Right forelimb (tissue), 1 donor: Measurements from ENCODE around the gene CAPN5.
"Not testable (repeated sequence)": the region's sequence is repeated elsewhere in the genome, so short reads cannot be mapped to it uniquely, and the experiment has no call there.

Source experiments
- DNase-seq: peaks from one replicate; pipeline ENCODE4 v3.0.0-alpha.2; 2018

Gene CAPN5

GRCh38 chr11:77044356-77044755 is 22.4 kb upstream of the CAPN5 start:
- DNase-seq: no peak

DNA sequence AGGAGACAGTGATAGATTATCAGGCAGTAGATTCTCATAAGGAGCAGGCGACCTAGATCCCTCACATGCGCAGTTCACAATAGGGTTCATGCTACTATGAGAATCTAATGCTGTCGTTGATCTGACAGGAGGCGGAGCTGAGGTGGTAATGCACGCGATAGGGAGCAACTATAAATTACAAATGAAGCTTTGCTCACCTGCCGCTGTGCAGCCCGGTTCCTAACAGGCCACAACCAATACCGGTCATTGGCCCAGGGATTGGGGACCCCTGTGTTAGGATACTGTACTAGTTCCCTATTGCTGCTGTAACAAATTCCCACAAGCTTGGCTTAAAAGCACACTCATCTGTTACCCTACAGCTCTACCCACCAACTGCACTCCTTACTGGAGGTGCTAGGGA is 21.9 kb upstream of the CAPN5 start:
- DNase-seq: no peak

- no peak for DNase-seq
These were observed 20.7 kb upstream of the CAPN5 start for GRCh38 chr11:77046060-77046501.

DNA sequence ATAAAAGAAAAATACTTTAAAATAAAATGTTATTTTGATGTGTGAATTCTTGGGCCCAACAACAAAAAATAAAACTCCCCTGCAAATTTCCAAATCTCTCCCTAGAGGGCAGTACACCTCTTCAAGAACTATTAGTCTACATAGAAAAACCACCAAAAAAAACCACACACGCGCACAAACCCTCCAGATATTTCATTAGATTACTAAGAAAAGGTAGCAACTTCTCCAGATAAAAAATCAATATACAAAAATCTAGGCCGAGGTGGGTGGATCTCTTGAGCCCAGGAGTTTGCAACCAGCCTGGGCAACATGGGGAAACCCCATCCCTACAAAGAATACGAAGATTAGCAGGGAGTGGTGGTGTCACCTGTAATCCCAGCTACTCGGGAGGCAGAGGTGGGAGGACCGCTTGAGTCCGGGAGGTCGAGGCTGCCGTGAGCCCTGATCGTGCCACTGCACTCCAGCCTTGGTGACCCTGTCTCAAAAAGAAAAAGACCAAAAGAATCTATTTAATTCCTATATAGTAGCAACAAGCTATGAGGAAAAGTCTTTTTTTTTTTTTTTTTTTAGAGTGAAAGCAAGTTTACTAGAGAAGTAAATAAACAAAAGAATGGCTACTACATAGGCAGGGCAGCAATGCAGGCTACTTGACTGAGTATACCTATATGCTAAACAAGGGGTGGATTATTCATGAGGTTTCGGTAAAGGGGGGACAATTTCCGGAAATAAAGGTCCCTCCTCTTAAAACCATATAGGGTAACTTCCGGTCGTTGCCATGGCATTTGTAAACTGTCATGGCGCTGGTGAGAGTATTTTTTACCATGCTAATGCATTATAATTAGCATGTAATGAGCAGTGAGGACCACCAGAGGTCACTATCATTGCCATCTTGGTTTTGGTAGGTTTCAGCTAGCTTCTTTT is 19.5 kb upstream of the CAPN5 start:
- peak; percentile 72 for DNase-seq

- not testable (repeated sequence) for DNase-seq
These were observed 18.8 kb upstream of the CAPN5 start for GRCh38 chr11:77047928-77048446.

DNA sequence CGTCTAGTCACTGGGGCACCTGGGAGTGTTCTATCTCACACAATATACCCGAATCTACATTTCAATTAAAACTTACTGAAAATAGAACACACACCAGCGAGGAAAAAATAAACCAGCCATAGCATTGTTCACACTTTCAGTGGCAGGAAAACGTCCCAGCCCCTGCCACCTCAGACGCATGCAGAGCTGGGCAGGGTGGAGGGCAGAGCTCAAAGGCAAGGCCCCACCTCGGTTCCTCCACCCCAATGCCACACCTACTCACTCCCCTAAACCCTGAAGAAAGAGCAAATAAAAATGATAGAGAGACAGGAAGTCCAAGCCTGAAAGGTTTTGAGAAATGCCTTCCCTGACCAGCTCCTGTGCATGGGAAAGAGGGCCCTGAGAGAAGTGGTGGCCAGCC is 17.7 kb upstream of the CAPN5 start:
- DNase-seq: no peak

DNA sequence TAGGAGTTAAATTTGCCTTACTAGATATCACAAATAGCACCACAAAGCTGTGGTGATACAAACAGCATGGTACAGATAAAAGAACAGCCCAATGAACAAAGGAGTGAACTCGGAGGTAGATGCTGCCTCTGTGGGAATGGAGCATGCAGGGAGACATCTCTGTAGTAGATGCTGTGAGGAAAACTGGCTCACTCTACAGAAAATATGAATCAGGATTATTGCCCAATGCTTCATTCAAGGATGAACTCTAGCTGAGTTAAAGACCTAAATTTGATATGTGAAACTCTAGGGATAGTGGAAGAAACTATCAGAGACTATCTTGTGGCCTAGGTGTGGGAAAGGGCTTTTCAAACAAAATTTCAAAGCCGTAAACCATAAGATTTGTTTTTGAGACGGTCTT is 15.3 kb upstream of the CAPN5 start:
- no peak for DNase-seq

DNA sequence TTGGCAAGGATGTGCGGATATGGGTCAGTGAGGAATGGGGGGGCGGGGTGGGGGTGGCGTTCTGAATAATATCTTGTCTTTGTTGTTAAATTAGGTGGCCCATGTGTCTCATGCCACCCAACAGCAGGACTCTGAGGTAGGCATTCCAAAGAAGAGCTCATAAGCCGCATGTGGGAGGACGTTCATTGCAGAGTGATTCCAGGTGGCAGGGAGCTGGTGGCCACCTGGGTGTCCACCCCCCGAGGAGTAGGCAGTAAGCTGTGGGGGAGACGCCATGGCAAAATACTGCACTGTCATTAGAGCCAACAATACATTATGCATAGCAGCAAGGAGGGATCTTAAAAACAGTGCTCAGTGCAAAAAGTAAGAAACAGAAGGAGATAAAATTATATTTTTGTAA is 14.3 kb upstream of the CAPN5 start:
- DNase-seq: no peak

DNA sequence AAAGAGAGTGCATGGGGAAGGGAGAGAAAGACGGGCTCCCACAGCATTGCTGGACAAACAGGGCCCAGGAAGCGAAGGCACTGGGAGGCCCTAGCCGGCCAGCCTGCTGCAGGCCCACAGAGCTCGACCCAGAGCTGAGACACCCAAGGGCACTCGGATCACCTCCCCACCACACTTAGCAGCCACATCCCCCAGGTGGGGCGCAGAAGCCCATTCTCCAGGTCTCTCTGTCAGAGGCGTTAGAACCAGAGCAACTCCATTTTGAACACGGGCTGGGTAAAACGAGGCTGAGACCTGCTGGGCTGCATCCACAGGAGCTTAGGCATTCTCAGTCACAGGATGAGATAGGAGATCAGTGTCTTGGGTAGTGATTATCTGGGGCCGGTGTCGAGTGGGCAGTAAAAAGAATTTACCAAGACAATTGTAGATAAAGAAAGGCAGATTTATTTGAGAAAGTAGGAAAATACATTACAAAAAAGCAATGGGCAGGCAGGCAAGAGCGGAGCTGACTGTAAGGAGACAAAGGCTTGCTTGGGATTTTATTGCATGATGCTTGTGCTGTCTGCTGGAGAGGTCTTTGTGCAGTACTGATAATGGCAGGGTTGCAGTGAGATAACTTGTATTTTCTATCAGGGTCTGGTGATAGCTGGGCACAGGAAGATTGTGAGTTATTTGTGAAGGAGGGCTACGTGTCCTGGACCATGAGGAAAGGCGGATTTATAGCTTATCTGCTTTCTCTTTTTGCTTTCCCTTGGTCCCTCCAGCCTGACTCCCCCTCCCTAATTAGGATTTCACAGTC is 13.4 kb upstream of the CAPN5 start:
- no peak for DNase-seq

DNA sequence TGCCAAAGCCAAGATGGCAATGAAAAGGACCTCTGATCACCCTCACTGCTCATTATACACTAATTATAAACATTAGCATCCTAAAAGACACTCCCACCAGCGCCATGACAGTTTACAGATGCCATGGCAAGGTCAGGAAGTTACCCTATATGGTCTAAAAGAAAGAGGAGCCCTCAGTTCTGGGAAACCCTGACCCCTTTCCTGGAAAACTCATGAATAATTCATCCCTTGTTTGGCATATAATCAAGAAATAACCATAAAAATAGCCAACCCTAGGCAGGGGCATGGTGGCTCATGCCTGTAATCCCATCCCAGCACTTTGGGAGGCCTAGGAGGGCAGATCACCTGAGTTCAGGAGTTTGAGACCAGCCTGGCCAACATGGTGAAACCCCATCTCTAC is 12.7 kb upstream of the CAPN5 start:
- no peak for DNase-seq

GRCh38 chr11:77055101-77055561 is 11.6 kb upstream of the CAPN5 start:
- DNase-seq: no peak

- no peak for DNase-seq
These were observed 10.9 kb upstream of the CAPN5 start for GRCh38 chr11:77055913-77056312.

- DNase-seq: no peak
These were observed 9.9 kb upstream of the CAPN5 start for GRCh38 chr11:77056814-77057402.

- no peak for DNase-seq
These were observed 8.8 kb upstream of the CAPN5 start for GRCh38 chr11:77057938-77058474.

GRCh38 chr11:77058900-77059299 is 7.9 kb upstream of the CAPN5 start:
- DNase-seq: no peak

DNA sequence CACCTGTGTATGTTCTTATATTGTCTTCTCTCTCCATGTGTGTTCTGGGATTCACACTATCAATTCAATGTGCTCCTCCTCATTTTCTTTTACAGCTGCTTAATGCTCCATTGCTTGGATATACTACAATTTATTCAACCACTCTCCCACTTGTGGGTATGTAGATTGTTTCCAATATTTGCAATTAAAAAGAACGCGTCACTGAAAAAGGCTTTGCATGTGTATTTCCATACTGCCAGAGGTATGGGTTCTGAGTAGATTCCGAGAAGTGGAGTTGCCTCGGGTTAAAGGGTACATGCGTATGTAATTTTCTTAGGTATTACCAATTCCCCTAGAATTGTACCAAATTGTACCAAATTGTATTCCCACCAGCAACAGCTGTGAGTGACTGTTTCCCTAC is 7.0 kb upstream of the CAPN5 start:
- no peak for DNase-seq

DNA sequence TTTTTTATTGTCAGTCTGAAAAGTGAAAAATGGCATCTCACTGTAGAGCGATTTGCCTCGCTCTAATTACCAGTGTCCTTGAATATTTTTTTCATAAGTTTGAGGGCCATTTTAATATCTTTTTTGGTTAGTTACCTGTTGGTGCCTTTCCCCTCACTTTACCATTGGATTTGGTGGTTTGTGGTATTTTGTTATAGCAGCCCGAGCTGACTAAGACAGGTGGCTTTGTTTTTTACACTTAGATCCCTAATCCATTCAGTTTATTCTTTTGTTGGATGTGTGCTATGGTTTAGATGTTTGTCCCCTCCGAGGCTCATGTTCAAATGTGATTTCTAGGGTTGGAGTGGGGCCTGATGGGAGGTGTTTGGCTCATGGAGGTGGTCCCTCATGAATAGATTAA is 6.5 kb upstream of the CAPN5 start:
- DNase-seq: no peak

DNA sequence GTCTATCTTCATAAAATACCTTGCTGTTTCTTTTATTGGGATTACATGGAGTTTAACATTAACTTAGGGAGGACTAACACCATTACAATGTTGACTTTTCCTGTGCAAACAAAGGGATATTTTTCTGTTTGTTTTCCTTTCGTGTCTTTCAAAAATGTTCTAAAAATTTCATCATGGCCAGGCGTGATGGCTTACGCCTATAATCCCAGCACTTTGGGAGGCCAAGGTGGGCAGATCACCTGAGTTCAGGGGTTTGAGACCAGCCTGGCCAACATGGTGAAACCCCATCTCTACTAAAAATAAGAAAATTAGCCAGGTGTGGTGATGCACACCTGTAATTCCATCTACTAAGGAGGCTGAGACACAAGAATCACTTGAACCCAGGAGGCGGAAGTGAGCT is 5.5 kb upstream of the CAPN5 start:
- not testable (repeated sequence) for DNase-seq

DNA sequence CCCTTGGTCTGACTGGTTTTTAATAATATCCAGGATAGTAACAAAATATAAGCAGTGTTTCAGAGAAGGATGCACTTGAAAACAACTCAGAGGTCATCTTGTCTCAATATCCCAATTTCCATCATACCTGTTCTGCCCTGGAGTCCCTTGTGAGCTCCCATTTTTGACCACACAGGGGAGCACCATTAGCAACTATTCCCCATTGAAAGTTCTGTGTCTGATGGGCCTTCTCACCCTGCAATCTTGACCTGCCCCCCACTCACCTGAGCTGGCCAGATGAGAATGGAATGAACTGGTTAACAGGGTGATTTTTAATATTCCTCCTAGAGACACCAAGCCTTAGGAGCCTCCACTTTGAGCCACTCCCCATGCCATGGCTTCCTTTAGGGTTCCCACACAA is 3.8 kb upstream of the CAPN5 start:
- no peak for DNase-seq

DNA sequence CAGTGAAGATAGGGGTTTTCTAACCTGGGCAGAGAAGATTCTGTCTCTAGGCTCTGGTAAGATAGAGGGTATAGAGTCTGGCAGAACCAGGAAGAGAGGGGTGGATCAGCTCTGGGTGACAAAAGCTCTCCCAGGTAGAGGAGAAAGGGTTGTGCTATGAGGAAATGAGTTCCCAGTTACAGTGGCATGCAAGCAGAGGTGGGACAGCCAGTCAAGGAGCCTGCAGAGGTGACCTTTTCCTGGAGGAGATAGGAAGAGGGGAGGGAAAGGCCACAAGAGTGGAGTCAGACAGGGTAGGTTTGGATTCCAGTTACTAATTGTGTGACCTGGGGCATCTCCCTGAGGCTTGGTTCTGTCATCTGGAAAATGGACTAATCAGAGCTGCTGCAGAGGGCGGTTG is 3.4 kb upstream of the CAPN5 start:
- DNase-seq: no peak

GRCh38 chr11:77063861-77064260 is 2.9 kb upstream of the CAPN5 start:
- DNase-seq: no peak

DNA sequence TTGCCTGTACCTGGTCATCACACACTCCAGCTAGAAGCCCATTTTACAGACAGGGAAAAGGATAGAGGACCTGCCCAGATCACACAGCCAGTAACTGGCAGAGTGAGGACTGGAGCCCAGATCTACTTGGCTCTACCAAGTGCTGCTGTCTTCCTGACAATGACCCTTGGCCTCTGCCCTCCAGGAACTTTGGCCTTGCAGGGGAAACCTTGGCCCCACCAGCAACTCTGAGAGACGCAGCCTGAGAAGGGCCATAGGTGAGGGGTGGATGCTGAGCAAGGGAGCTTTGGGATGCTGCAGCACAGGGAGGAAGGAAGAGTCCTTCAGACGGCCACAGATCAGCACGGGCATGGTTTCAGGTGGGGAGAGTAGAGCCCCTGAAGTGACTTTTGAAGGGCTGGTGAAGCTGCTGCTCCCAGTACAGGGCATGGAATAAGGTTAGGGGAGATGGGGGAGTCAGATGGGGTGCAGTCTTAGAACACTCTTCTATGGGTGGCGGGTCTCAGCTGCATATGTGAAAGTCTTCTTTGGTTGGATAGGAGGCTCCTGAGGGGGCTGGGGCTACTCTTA is 2.0 kb upstream of the CAPN5 start:
- peak; percentile 27 for DNase-seq

DNA sequence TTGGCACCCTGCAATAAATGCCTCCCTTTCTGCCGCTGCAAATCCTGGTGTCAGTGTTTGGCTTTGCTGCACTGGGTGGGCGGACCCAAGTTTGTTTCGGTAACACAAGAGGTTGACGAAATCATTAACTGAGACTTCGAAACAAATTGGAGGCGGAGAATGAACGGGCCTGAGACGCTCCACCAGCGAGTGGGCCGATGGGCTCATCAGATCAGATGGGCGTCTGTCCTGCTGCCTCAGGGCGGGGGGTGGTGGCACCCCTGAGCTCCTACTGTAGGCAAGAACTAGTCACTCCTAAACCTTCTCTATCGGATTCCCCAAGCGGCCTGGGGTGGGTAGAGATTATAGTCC is 918 bp upstream of the CAPN5 start:
- no peak for DNase-seq
